Peyer's patch (tissue), 4 donors: ENCODE results near the gene TRIAP1.

Experiments used
- CTCF ChIP-seq, 6 experiments: fragments of 450-650 bp in 4 of 6; fragments of 200-600 bp in 2 of 6; sonication (generic) in 1 of 6; IDR thresholded peaks; one replicate each; pipeline ENCODE4 v1.5.1; 2017 to 2019; ENCODE audit warnings: antibody characterized with exemption in 6 of 6, mild to moderate bottlenecking in 3 of 6, moderate library complexity in 1 of 6
- POLR2A ChIP-seq, 2 donors: fragments of 450-650 bp; IDR thresholded peaks; one replicate each; pipeline ENCODE4 v1.5.1; 2017; ENCODE audit warnings: antibody characterized with exemption in 2 of 2, mild to moderate bottlenecking in 2 of 2, moderate library complexity in 2 of 2

DNA sequence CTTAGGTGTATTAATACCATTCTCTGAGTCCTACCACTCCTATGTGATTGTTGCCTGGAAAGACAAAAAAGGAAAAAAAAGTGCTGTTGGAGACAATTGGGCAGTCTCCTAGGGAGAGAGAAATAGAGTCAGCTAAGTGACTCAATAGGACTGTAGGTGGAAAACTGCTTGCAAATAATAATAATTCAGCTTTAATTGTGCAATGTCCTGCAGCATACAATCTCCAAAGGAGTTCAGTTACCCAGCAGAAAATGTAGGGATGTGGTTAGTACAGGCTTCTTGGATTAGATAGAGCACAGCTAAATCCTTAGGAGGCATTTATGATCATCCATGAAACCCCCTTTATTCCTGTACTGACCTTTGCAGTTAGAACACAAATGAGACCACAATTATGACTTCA lies 26.3 kb upstream of the TRIAP1 start:
- TF ChIP-seq CTCF (IDR thresholded peaks at IDR 0.05) (no peak), POLR2A (IDR thresholded peaks at IDR 0.05) (no peak)
